SU-DHL-6 (cell line): Measurements from ENCODE around the gene NAA15.
"Not testable (repeated sequence)": the region's sequence is repeated elsewhere in the genome, so short reads cannot be mapped to it uniquely, and the experiment has no call there.

Source experiments
- H2AFZ ChIP-seq: fragments of 200-600 bp; sonication (generic); 2 replicates; pipeline ENCODE4 v1.6.1; 2014; ENCODE audit warnings: low read depth, mild to moderate bottlenecking, moderate library complexity, mixed read lengths, antibody characterized with exemption, low read length; ENCODE audit not compliant: severe bottlenecking
- H3F3A ChIP-seq: fragments of 200-600 bp; shearing (Covaris generic); 2 replicates; pipeline ENCODE4 v1.6.0; 2016; ENCODE audit warnings: antibody characterized with exemption, mild to moderate bottlenecking; ENCODE audit not compliant: insufficient read depth
- H3K27ac ChIP-seq: fragments of 200-600 bp; sonication (generic); 2 replicates; pipeline ENCODE4 v1.5.1; 2016; ENCODE audit warnings: low read depth, mild to moderate bottlenecking, low read length, moderate library complexity, mixed read lengths
- H3K27me3 ChIP-seq: fragments of 200-600 bp; sonication (generic), shearing (Covaris generic); 2 replicates; pipeline ENCODE4 v1.6.0; 2014; ENCODE audit warnings: mild to moderate bottlenecking, low read length
- H3K36me3 ChIP-seq: fragments of 200-600 bp; sonication (generic); 2 replicates; pipeline ENCODE4 v1.6.1; 2014; ENCODE audit warnings: mild to moderate bottlenecking, low read length, mixed read lengths
- H3K4me2 ChIP-seq: fragments of 300-600, 200-600 bp; shearing (Covaris generic), sonication (generic); 2 replicates; pipeline ENCODE4 v1.6.0; 2014; ENCODE audit warnings: low read length, low read depth, mild to moderate bottlenecking; ENCODE audit not compliant: poor library complexity, severe bottlenecking
- H3K4me3 ChIP-seq: fragments of 200-600 bp; sonication (generic); 2 replicates; pipeline ENCODE4 v1.5.1; 2014; ENCODE audit warnings: antibody characterized with exemption, low read length, mild to moderate bottlenecking, mixed read lengths; ENCODE audit not compliant: insufficient read depth, poor library complexity, severe bottlenecking
- H3K79me2 ChIP-seq: fragments of 200-600 bp; sonication (generic); 2 replicates; pipeline ENCODE4 v1.6.1; 2014; ENCODE audit warnings: mild to moderate bottlenecking, low read length, moderate library complexity; ENCODE audit not compliant: insufficient read depth
- H3K9ac ChIP-seq: fragments of 200-600 bp; sonication (generic); 2 replicates; pipeline ENCODE4 v1.7.0; 2014; ENCODE audit warnings: mild to moderate bottlenecking, low read length
- H3K9me2 ChIP-seq: fragments of 200-600 bp; sonication (generic); replicated peaks from 2 replicates; pipeline ENCODE4 v1.6.1; 2014; ENCODE audit warnings: low read length; ENCODE audit not compliant: insufficient read depth
- H3K9me3 ChIP-seq: fragments of 200-600 bp; sonication (generic); 2 replicates; pipeline ENCODE4 v1.6.1; 2014; ENCODE audit warnings: low read length, mixed read lengths; ENCODE audit not compliant: insufficient read depth
- H4K20me1 ChIP-seq: fragments of 200-600 bp; sonication (generic); 2 replicates; pipeline ENCODE4 v1.6.1; 2014; ENCODE audit warnings: low read depth, mild to moderate bottlenecking, antibody characterized with exemption, low read length, moderate library complexity, mixed read lengths
- CTCF ChIP-seq: fragments of 200-600 bp; sonication (generic); IDR thresholded peaks from one replicate; pipeline ENCODE4 v1.5.1; 2017; ENCODE audit warnings: antibody characterized with exemption, mild to moderate bottlenecking, low read length, moderate library complexity; ENCODE audit not compliant: insufficient read depth, poor library complexity, severe bottlenecking
- EZH2phosphoT487 ChIP-seq: fragments of 200-600 bp; sonication (generic), shearing (Covaris generic); conservative IDR thresholded peaks from 2 replicates; pipeline ENCODE4 v1.6.1; 2018; ENCODE audit warnings: mild to moderate bottlenecking, antibody characterized with exemption, low read length, moderate library complexity, mixed read lengths

Gene NAA15

GRCh38 chr4:139317635-139318034, 16.3 kb downstream of the NAA15 start:
- no peak overlapping the region for H3K4me2 ChIP-seq
- no peaks in the 10 kb centered on the region; the same call in 1 of the 2 replicates for H4K20me1 ChIP-seq
- no peaks in the 10 kb centered on the region for H3K9me2 ChIP-seq
- H3K27me3 ChIP-seq = no peaks in the 10 kb centered on the region
- H3K79me2 ChIP-seq = peaks cover 100% of the 10 kb centered on the region
- no peak overlapping the region for H3K4me3 ChIP-seq
- no peak overlapping the region for H2AFZ ChIP-seq
- H3K9me3 ChIP-seq = no peaks in the 10 kb centered on the region
- TF ChIP-seq CTCF (no peak), EZH2phosphoT487 (no peak)
- peaks cover 7% of the 10 kb centered on the region for H3K36me3 ChIP-seq
- H3K9ac ChIP-seq = no peak overlapping the region
- H3F3A ChIP-seq = peaks cover 7% of the 10 kb centered on the region; the same call in 1 of the 2 replicates
- H3K27ac ChIP-seq = no peak overlapping the region

GRCh38 chr4:139319571-139319970, 18.3 kb downstream of the NAA15 start:
- Histone ChIP-seq H3K9me3 (no peaks in the 10 kb centered on the region), H4K20me1 (peaks cover 2% of the 10 kb centered on the region; the same call in 1 of the 2 replicates), H3K27ac (no peak overlapping the region), H3F3A (no peaks in the 10 kb centered on the region), H3K79me2 (peaks cover 99% of the 10 kb centered on the region), H3K9me2 (no peaks in the 10 kb centered on the region), H3K27me3 (no peaks in the 10 kb centered on the region), H3K4me2 (no peak overlapping the region), H2AFZ (no peak overlapping the region), H3K9ac (no peak overlapping the region), H3K36me3 (peaks cover 7% of the 10 kb centered on the region), H3K4me3 (no peak overlapping the region)
- TF ChIP-seq CTCF (no peak), EZH2phosphoT487 (no peak)

- H3K9me2 ChIP-seq, H3K9ac ChIP-seq, H3K27ac ChIP-seq, H3K36me3 ChIP-seq, H2AFZ ChIP-seq, H3K4me3 ChIP-seq, H4K20me1 ChIP-seq, H3K27me3 ChIP-seq, H3K9me3 ChIP-seq, H3K4me2 ChIP-seq, H3F3A ChIP-seq: not testable (repeated sequence)
- peaks cover 99% of the 10 kb centered on the region for H3K79me2 ChIP-seq
These were observed 20.8 kb downstream of the NAA15 start for GRCh38 chr4:139322070-139322469.

- H3K4me2 ChIP-seq, H3K4me3 ChIP-seq, H2AFZ ChIP-seq, H3F3A ChIP-seq, H3K9me3 ChIP-seq, H3K27ac ChIP-seq, H3K27me3 ChIP-seq, H3K36me3 ChIP-seq, H3K9ac ChIP-seq, H3K9me2 ChIP-seq, H4K20me1 ChIP-seq: not testable (repeated sequence)
- peaks cover 98% of the 10 kb centered on the region for H3K79me2 ChIP-seq
These were observed 21.2 kb downstream of the NAA15 start for GRCh38 chr4:139322541-139322940.
